GM12878 (cell line): Measurements from ENCODE around the gene UBASH3A.

Source experiments
- BHLHE40 ChIP-seq, 2 experiments: fragments of 450-650 bp in 1 of 2; IDR thresholded peaks; 2 replicates each; pipeline ENCODE4 v1.6.1; 2011 to 2017; ENCODE audit warnings: low read depth in 2 of 2, borderline replicate concordance in 1 of 2, improper control_type of control experiment in 1 of 2, low read length in 1 of 2, mild to moderate bottlenecking in 1 of 2
- EGR1 ChIP-seq, 2 experiments: IDR thresholded peaks; 1 replicate in 1 of 2; 2 replicates in 1 of 2; pipeline ENCODE4 v1.6.1; 2011 to 2012; ENCODE audit warnings: low read depth in 2 of 2, low read length in 2 of 2, borderline replicate concordance in 1 of 2, mild to moderate bottlenecking in 1 of 2, moderate library complexity in 1 of 2
- POLR2A ChIP-seq: IDR thresholded peaks from 2 replicates; pipeline ENCODE4 v1.6.1; 2011; ENCODE audit warnings: low read depth, mild to moderate bottlenecking, low read length
- ZBTB40 ChIP-seq: fragments of 450-650 bp; IDR thresholded peaks from 2 replicates; pipeline ENCODE4 v1.6.1; 2016; ENCODE audit warnings: mild to moderate bottlenecking, moderate library complexity, borderline replicate concordance

DNA sequence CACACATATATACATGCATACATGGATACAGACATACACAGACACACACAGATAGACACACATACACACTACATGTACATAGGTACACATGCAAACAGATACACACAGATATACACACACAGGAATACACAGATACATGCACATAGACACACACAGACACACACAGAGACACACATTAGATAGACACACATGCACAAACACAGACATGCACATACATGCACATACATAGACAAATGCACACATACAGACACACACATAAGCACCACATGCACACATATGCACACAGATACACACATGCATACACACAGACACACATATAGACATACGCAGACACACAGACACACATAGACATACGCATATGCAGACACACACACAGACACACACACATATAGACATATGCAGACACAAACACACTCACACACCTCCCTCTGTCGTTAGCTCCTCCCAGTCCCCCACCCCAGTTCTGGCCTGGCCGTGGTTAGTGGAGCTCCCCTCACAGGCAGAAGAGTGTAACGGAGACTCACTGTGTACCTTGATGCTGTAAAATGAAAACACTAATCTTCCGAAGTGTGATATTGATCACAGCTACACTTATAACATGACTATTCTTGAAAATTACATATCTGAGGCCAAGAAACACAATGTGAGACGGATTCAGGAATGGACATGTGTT, 7.6 kb downstream of the UBASH3A start:
- TF ChIP-seq POLR2A = no peak
- TF ChIP-seq ZBTB40 = no peak
- TF ChIP-seq EGR1 (IDR thresholded peaks at IDR 0.05; ENCODE audit: borderline replicate concordance in 1 of 2, low read depth in 2 of 2, low read length in 2 of 2) = no peak
- no peak for TF ChIP-seq BHLHE40 (IDR thresholded peaks at IDR 0.05; ENCODE audit: borderline replicate concordance in 1 of 2, low read depth in 2 of 2, low read length in 1 of 2)
